HUES64 (cell line): ENCODE measurements around the gene ERFL.
"Not testable (repeated sequence)": the region's sequence is repeated elsewhere in the genome, so short reads cannot be mapped to it uniquely, and the experiment has no call there.

Source experiments
- H3K27ac ChIP-seq: 2 replicates; pipeline ENCODE4 v1.7.0; 2013; ENCODE audit warnings: low read depth, low read length, inconsistent platforms
- H3K27me3 ChIP-seq: 2 replicates; pipeline ENCODE4 v1.6.1; 2013; ENCODE audit warnings: mild to moderate bottlenecking, low read length; ENCODE audit not compliant: insufficient read depth
- H3K36me3 ChIP-seq: 2 replicates; pipeline ENCODE4 v1.6.1; 2013; ENCODE audit warnings: mild to moderate bottlenecking, low read length; ENCODE audit not compliant: insufficient read depth
- H3K4me1 ChIP-seq: 2 replicates; pipeline ENCODE4 v1.6.1; 2013; ENCODE audit warnings: mild to moderate bottlenecking, low read length, moderate library complexity; ENCODE audit not compliant: insufficient read depth
- H3K4me3 ChIP-seq: 2 replicates; pipeline ENCODE4 v1.5.1; 2013; ENCODE audit warnings: mild to moderate bottlenecking, low read length, moderate library complexity
- H3K9ac ChIP-seq: 2 replicates; pipeline ENCODE4 v1.6.1; 2013; ENCODE audit warnings: mild to moderate bottlenecking, low read depth, low read length
- H3K9me3 ChIP-seq: 2 replicates; pipeline ENCODE4 v1.6.1; 2013; ENCODE audit warnings: low read depth, low read length; ENCODE audit not compliant: insufficient read depth
- WGBS: fragments of 150-250, 120-280 bp; methylation state at CpG from one replicate; pipeline ENCODE4 v1.1.7; 2013; ENCODE audit warnings: missing lambda C conversion rate; 5-methylcytosine and 5-hydroxymethylcytosine counted together

ERFL gene

GRCh38 chr19:41877916-41878905, 50.0 kb downstream of the ERFL start:
- H3K27ac ChIP-seq: no peak overlapping the region
- H3K4me1 ChIP-seq: no peaks in the 10 kb centered on the region

GRCh38 chr19:41876847-41877832, 51.1 kb downstream of the ERFL start, which contains the start of gene CD79A:
CD79A (plus strand) TSS chr19:41877279; CDS start chr19:41877305, 26 bp downstream.
- Histone ChIP-seq H3K9ac (no peak within 1 kb of the TSS), H3K4me3 (no peak within 1 kb of the TSS), H3K9me3 (no peaks in the 10 kb centered on the region), H3K36me3 (no peaks in the 10 kb centered on the region), H3K27ac (no peak within 1 kb of the TSS), H3K27me3 (peaks cover 14% of the 10 kb centered on the region), H3K4me1 (no peaks in the 10 kb centered on the region)
- WGBS: 68% methylated on average over 9 of the region's 9 CpGs

More at GRCh38 chr19:41877916-41878905, 50.0 kb downstream of the ERFL start:
- no peaks in the 10 kb centered on the region for H3K36me3 ChIP-seq
- H3K27me3 ChIP-seq: peaks cover 24% of the 10 kb centered on the region
- H3K9ac ChIP-seq: no peak overlapping the region
- H3K4me3 ChIP-seq: no peak overlapping the region
- 86% methylated on average over 17 of the region's 17 CpGs for WGBS
- H3K9me3 ChIP-seq: no peaks in the 10 kb centered on the region

- H3K27ac ChIP-seq, H3K27me3 ChIP-seq, H3K9ac ChIP-seq, H3K4me1 ChIP-seq, H3K9me3 ChIP-seq, H3K4me3 ChIP-seq: not testable (repeated sequence)
- H3K36me3 ChIP-seq: peaks cover 11% of the 10 kb centered on the region
- 84% methylated on average over 3 of the region's 3 CpGs for WGBS
These were observed 52.3 kb downstream of the ERFL start for GRCh38 chr19:41875973-41876372.

GRCh38 chr19:41872775-41873647, 55.2 kb downstream of the ERFL start:
- no peak overlapping the region for H3K4me3 ChIP-seq
- no peaks in the 10 kb centered on the region for H3K9me3 ChIP-seq
- WGBS: 49% methylated on average over 18 of the region's 18 CpGs
- no peaks in the 10 kb centered on the region for H3K4me1 ChIP-seq
- no peak overlapping the region for H3K9ac ChIP-seq
- H3K27ac ChIP-seq: peak overlapping the region; percentile 59; the same call in 1 of the 2 replicates
- peaks cover 40% of the 10 kb centered on the region for H3K36me3 ChIP-seq
- no peaks in the 10 kb centered on the region; the same call in 1 of the 2 replicates for H3K27me3 ChIP-seq

GRCh38 chr19:41872384-41872774, 55.9 kb downstream of the ERFL start:
- Histone ChIP-seq H3K4me3 (no peak overlapping the region), H3K27ac (peak overlapping the region; percentile 59; the same call in 1 of the 2 replicates), H3K36me3 (peaks cover 47% of the 10 kb centered on the region), H3K27me3 (no peaks in the 10 kb centered on the region; the same call in 1 of the 2 replicates), H3K9ac (no peak overlapping the region), H3K4me1 (no peaks in the 10 kb centered on the region), H3K9me3 (no peaks in the 10 kb centered on the region)
- WGBS: 93% methylated on average over 12 of the region's 12 CpGs

GRCh38 chr19:41871573-41872383, 56.5 kb downstream of the ERFL start:
- WGBS: 88% methylated on average over 16 of the region's 16 CpGs
- Histone ChIP-seq H3K9ac (no peak overlapping the region), H3K27me3 (no peaks in the 10 kb centered on the region), H3K36me3 (peaks cover 53% of the 10 kb centered on the region), H3K27ac (peak overlapping the region; percentile 59; the same call in 1 of the 2 replicates), H3K9me3 (no peaks in the 10 kb centered on the region), H3K4me1 (no peaks in the 10 kb centered on the region), H3K4me3 (no peak overlapping the region)

- H3K9ac ChIP-seq: no peak overlapping the region
These were observed 57.8 kb downstream of the ERFL start for GRCh38 chr19:41870401-41870873.

GRCh38 chr19:41869374-41869955, 58.8 kb downstream of the ERFL start:
- Histone ChIP-seq H3K27ac (peak overlapping the region; percentile 20; the same call in 1 of the 2 replicates), H3K9ac (no peak overlapping the region)
- WGBS: 93% methylated on average over 13 of the region's 13 CpGs

More at GRCh38 chr19:41870401-41870873, 57.8 kb downstream of the ERFL start:
- Histone ChIP-seq H3K9me3 (no peaks in the 10 kb centered on the region), H3K27me3 (no peaks in the 10 kb centered on the region), H3K4me3 (no peak overlapping the region), H3K36me3 (peaks cover 63% of the 10 kb centered on the region), H3K4me1 (no peaks in the 10 kb centered on the region), H3K27ac (peak overlapping the region; percentile 5; the same call in 1 of the 2 replicates)
- 95% methylated on average over 3 of the region's 3 CpGs for WGBS

GRCh38 chr19:41868989-41869300, 59.3 kb downstream of the ERFL start:
- H3K9ac ChIP-seq: no peak overlapping the region
- peaks cover 78% of the 10 kb centered on the region for H3K36me3 ChIP-seq
- peak overlapping the region; percentile 29; the same call in 1 of the 2 replicates for H3K27ac ChIP-seq
- H3K9me3 ChIP-seq: no peaks in the 10 kb centered on the region
- 95% methylated on average over 12 of the region's 12 CpGs for WGBS
- H3K4me3 ChIP-seq: no peak overlapping the region
- no peaks in the 10 kb centered on the region; the same call in 1 of the 2 replicates for H3K4me1 ChIP-seq
- H3K27me3 ChIP-seq: no peaks in the 10 kb centered on the region

More at GRCh38 chr19:41869374-41869955, 58.8 kb downstream of the ERFL start:
- H3K9me3 ChIP-seq: no peaks in the 10 kb centered on the region
- no peak overlapping the region for H3K4me3 ChIP-seq
- H3K36me3 ChIP-seq: peaks cover 73% of the 10 kb centered on the region
- H3K4me1 ChIP-seq: no peaks in the 10 kb centered on the region; the same call in 1 of the 2 replicates
- no peaks in the 10 kb centered on the region for H3K27me3 ChIP-seq
